Measurements from ENCODE around the gene TAF1B. TPM values are rescaled to one million over a fixed set of nuclear protein-coding genes. Genes with fewer than 3 reads are reported as not detected.

TAF1B gene
- total and polyA plus RNA-seq, 8 donors: 22.0 to 33.9 (median 28.2) TPM

- peak overlapping the region in 1 of 2 donors; percentile 70 for H3K27ac ChIP-seq
- DNase-seq: peak in 2 of 4 donors; percentile 34 to 57
- intact Hi-C loops (cut with DNase I): loop anchor here in 1 of 2 donors (10.0 kb wide), 1 partner anchor 182 kb away; no protein-coding TSS in a partner anchor
- H3K27me3 ChIP-seq: no peaks in the 10 kb centered on the region
- no peaks in the 10 kb centered on the region for H3K9me3 ChIP-seq
- peaks cover 4 to 35% of the 10 kb centered on the region in 2 donors for H3K4me1 ChIP-seq
- TF ChIP-seq CTCF (IDR thresholded peaks at IDR 0.05): no peak
- H3K4me3 ChIP-seq: no peak overlapping the region
- no peak for ATAC-seq
- H3K36me3 ChIP-seq: no peaks in the 10 kb centered on the region
These were observed 40.1 kb upstream of the TAF1B start for GRCh38 chr2:9803023-9803805.

- no peak overlapping the region for H3K4me3 ChIP-seq
- intact Hi-C loops (cut with DNase I): loop anchor here in 1 of 2 donors (10.0 kb wide), 1 partner anchor 179 kb away; no protein-coding TSS in a partner anchor
- H3K27me3 ChIP-seq: no peaks in the 10 kb centered on the region
- no peaks in the 10 kb centered on the region for H3K9me3 ChIP-seq
- no peak for TF ChIP-seq CTCF (IDR thresholded peaks at IDR 0.05)
- H3K4me1 ChIP-seq: peaks cover 0 to 14% of the 10 kb centered on the region in 2 donors
- no peak overlapping the region for H3K27ac ChIP-seq
- DNase-seq (peak in 2 of 4 donors; percentile 31 to 71), ATAC-seq (no peak)
- H3K36me3 ChIP-seq: no peaks in the 10 kb centered on the region
These were observed 37.6 kb upstream of the TAF1B start for GRCh38 chr2:9805435-9806297.

- Histone ChIP-seq H3K4me1 (peaks cover 0 to 9% of the 10 kb centered on the region in 2 donors), H3K27ac (no peak overlapping the region), H3K4me3 (no peak overlapping the region), H3K27me3 (no peaks in the 10 kb centered on the region), H3K36me3 (no peaks in the 10 kb centered on the region), H3K9me3 (no peaks in the 10 kb centered on the region)
- DNase-seq (peak in 1 of 4 donors; percentile 26), ATAC-seq (no peak)
- no peak for TF ChIP-seq CTCF (IDR thresholded peaks at IDR 0.05)
- intact Hi-C loops (cut with DNase I): loop anchor here in 1 of 2 donors (10.0 kb wide), 1 partner anchor 179 kb away; no protein-coding TSS in a partner anchor
These were observed 37.0 kb upstream of the TAF1B start for GRCh38 chr2:9806298-9806610.

- Histone ChIP-seq H3K4me1 (peaks cover 0 to 5% of the 10 kb centered on the region in 2 donors), H3K36me3 (no peaks in the 10 kb centered on the region), H3K9me3 (no peaks in the 10 kb centered on the region), H3K27me3 (no peaks in the 10 kb centered on the region), H3K27ac (no peak overlapping the region), H3K4me3 (no peak overlapping the region)
- intact Hi-C loops (cut with DNase I): loop anchor here in 1 of 2 donors (10.0 kb wide), 1 partner anchor 178 kb away; no protein-coding TSS in a partner anchor
- ATAC-seq (no peak), DNase-seq (peak in 1 of 4 donors; percentile 30)
- no peak for TF ChIP-seq CTCF (IDR thresholded peaks at IDR 0.05)
These were observed 36.6 kb upstream of the TAF1B start for GRCh38 chr2:9806656-9807055.

Measured in left lung (tissue), 10 donors.